HG02642 (cell line): ENCODE results near the gene TBX10.

Experiments
- ATAC-seq: cut with Tn5 transposase; IDR thresholded peaks from one replicate; pipeline ENCODE4 v1.9.1; 2021; ENCODE audit warnings: mild to moderate bottlenecking; ENCODE audit not compliant: unreplicated experiment, poor library complexity

The TBX10 gene

GRCh38 chr11:67583247-67584204, 56.0 kb downstream of the TBX10 start, which contains the start of gene GSTP1:
Gene GSTP1 (plus strand): TSS chr11:67583812. CDS start chr11:67583844, 32 bp downstream.
- peak; percentile 65 for ATAC-seq

DNA sequence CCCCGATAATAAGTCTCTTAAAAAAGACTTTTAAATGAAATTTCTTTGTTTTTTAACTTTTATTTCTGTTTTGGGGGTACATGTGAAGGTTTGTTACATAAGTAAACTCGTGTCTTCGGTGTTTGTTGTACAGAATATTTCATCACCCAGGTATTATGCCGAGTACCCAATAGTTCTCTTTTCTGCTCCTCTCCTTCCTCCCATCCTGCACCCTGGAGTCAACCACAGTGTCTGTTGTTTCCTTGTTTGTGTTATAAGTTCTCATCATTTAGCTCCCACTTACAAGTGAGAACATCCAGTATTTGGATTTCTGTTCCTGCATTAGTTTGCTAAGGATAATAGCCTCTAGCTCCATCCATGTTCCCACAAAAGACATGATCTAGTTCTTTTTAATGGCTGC, 57.6 kb downstream of the TBX10 start:
- ATAC-seq, result no peak

DNA sequence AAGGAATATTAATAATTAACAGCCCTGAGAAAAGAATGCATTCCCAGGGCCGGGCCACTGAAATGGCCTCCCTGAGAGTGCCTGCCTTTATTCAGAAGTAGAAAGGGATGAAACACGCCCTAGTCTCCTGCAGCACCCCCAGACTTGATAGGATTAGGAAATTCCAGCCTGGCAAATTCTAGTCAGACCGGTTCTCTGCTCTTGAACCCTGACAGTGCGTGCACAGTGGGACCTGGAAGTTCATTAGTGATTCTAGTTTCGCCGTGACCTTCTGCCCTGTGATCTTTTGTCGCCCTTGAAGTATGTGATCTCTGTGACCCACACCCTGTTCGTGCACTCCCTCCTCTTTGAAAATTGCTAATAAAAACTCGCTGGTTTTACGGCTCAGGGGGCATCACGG, 58.1 kb downstream of the TBX10 start:
- ATAC-seq, result no peak
